Tibial nerve (tissue), 4 donors: ENCODE results near the gene PHACTR1. TPM values are rescaled to one million over a fixed set of nuclear protein-coding genes. Genes with fewer than 3 reads are reported as not detected.
"Not testable (repeated sequence)": the region's sequence is repeated elsewhere in the genome, so short reads cannot be mapped to it uniquely, and the experiment has no call there.

Experiments used
- DNase-seq, 2 donors: peaks; one replicate each; pipeline ENCODE4 v3.0.0-alpha.2; 2019; ENCODE audit warnings: low spot score in 2 of 2
- H3K27ac ChIP-seq, 4 donors: fragments of 200-600 bp; sonication (generic) in 3 of 4; one replicate each; pipeline ENCODE4 v1.5.1; 2017 to 2019; ENCODE audit warnings: mild to moderate bottlenecking in 1 of 4
- H3K27me3 ChIP-seq, 2 donors: fragments of 200-600 bp; sonication (generic) in 1 of 2; one replicate each; pipeline versions ENCODE4 v1.5.1 to v1.6.0; 2017 to 2019
- H3K36me3 ChIP-seq, 3 donors: fragments of 200-600 bp; sonication (generic); one replicate each; pipeline ENCODE4 v1.5.1; 2018 to 2019
- H3K4me1 ChIP-seq, 4 donors: fragments of 200-600 bp; sonication (generic) in 3 of 4; one replicate each; pipeline ENCODE4 v1.5.1; 2017 to 2019
- H3K4me3 ChIP-seq, 4 donors: fragments of 200-600 bp; sonication (generic) in 3 of 4; one replicate each; pipeline ENCODE4 v1.5.1; 2017 to 2019; ENCODE audit warnings: mild to moderate bottlenecking in 1 of 4, moderate library complexity in 1 of 4
- H3K9me3 ChIP-seq, 4 donors: fragments of 200-600 bp; sonication (generic) in 3 of 4; one replicate each; pipeline ENCODE4 v1.5.1; 2017 to 2019
- EP300 ChIP-seq, 2 donors: sonication (generic); formaldehyde crosslinking; IDR thresholded peaks; one replicate each; pipeline ENCODE4 v1.6.1; 2017; ENCODE audit warnings: antibody characterized with exemption in 2 of 2, mild to moderate bottlenecking in 1 of 2
- POLR2A ChIP-seq, 2 donors: fragments of 450-650 bp; IDR thresholded peaks; one replicate each; pipeline ENCODE4 v1.6.1; 2017; ENCODE audit warnings: antibody characterized with exemption in 2 of 2, mild to moderate bottlenecking in 2 of 2, moderate library complexity in 2 of 2
- WGBS, 2 donors: methylation state at CpG; one replicate each; pipeline ENCODE4 v1.1.5; 2018; 5-methylcytosine and 5-hydroxymethylcytosine counted together
- total RNA-seq, 4 donors: library from RNA; depleted of rRNA; stranded (reverse); fragments of >200 nt; gene quantifications; one replicate each; pipeline ENCODE4 v1.1.0, GENCODE V29; 2016
- TF ChIP-seq, protein P1 (sequence below), 5 experiments: fragments of 200-600 bp in 3 of 5; fragments of 450-650 bp in 2 of 5; sonication (generic) in 3 of 5; IDR thresholded peaks; one replicate each; pipeline ENCODE4 v1.5.1; 2016 to 2019; ENCODE audit warnings: antibody characterized with exemption in 5 of 5, mild to moderate bottlenecking in 3 of 5, moderate library complexity in 2 of 5

PHACTR1 gene
- total RNA-seq, 4 donors from 2014 or later, result 1.5 to 2.7 (median 1.6) TPM

DNA sequence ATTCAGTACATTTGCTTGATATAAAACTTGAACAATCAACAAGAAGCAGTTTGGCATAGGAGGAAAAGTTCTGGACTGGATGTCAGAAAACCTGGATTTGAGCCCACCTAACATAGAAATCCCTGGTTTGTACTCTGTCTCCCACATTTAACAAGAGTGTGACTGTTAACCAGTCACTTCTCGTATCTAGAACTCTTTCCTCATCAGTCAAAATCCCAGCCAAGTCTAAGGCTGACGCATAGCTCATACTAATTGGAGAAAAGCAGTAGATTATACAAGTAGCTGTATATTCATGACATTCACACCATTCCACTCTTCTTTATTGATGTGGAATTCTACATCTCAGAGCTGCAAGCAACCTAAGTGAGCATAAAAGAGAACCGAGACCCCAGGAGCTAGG is 222.7 kb downstream of the PHACTR1 start:
- no peak overlapping the region for H3K4me3 ChIP-seq
- 72 to 74% methylated on average over 3 of the region's 3 CpGs for WGBS, 2 donors
- no peaks in the 10 kb centered on the region for H3K36me3 ChIP-seq
- TF ChIP-seq EP300 (IDR thresholded peaks at IDR 0.05) (no peak), POLR2A (IDR thresholded peaks at IDR 0.05) (no peak)
- TF ChIP-seq, protein P1, sequence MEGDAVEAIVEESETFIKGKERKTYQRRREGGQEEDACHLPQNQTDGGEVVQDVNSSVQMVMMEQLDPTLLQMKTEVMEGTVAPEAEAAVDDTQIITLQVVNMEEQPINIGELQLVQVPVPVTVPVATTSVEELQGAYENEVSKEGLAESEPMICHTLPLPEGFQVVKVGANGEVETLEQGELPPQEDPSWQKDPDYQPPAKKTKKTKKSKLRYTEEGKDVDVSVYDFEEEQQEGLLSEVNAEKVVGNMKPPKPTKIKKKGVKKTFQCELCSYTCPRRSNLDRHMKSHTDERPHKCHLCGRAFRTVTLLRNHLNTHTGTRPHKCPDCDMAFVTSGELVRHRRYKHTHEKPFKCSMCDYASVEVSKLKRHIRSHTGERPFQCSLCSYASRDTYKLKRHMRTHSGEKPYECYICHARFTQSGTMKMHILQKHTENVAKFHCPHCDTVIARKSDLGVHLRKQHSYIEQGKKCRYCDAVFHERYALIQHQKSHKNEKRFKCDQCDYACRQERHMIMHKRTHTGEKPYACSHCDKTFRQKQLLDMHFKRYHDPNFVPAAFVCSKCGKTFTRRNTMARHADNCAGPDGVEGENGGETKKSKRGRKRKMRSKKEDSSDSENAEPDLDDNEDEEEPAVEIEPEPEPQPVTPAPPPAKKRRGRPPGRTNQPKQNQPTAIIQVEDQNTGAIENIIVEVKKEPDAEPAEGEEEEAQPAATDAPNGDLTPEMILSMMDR (IDR thresholded peaks at IDR 0.05), result no peak
- DNase-seq, result no peak
- no peaks in the 10 kb centered on the region for H3K4me1 ChIP-seq
- H3K27me3 ChIP-seq, result no peaks in the 10 kb centered on the region
- no peak overlapping the region for H3K27ac ChIP-seq
- H3K9me3 ChIP-seq, result no peaks in the 10 kb centered on the region

DNA sequence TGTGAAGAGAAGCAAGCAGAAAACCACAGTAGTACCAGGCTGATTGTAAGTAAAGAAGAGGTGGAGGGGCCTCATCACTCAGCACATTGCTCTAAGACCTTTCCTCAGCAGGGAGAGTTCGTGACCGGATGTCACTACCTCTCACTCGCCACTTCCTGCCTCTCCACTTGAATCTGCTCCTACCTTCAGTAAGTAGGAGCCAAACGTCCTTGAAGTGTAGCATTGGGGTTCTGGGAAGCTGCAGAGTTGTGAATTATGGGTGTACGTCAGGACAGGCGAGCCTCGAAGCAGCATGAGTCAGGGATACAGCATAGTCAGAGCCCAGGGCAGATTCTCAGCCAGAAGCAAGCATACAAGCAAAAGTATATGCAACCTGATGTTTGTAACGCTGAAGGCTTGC is 224.9 kb downstream of the PHACTR1 start:
- Histone ChIP-seq H3K27ac (no peak overlapping the region), H3K9me3 (no peaks in the 10 kb centered on the region), H3K4me3 (no peak overlapping the region), H3K27me3 (no peaks in the 10 kb centered on the region), H3K4me1 (no peaks in the 10 kb centered on the region), H3K36me3 (no peaks in the 10 kb centered on the region)
- WGBS, 2 donors, result 54 to 66% methylated on average over 8 of the region's 8 CpGs
- TF ChIP-seq POLR2A (IDR thresholded peaks at IDR 0.05) (no peak), EP300 (IDR thresholded peaks at IDR 0.05) (no peak)
- TF ChIP-seq, protein P1 (IDR thresholded peaks at IDR 0.05), result no peak
- DNase-seq, result no peak

DNA sequence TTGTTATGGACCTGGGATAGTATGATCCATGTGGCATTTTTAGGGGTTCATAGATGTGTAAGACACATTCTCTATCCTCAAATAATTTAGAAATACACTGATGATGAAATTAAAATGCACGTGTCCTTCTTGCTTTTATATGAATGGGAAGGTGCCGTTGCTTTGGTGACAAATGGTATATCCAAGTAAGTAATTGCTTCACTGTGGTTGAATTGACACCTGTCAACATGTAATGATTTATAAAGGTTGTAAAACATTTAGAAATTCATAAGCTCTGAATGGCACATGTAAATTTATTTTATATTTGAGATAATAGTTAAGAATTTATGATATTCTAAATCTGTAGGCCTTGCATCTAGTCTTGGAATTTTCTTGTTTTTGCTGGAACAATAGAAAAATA is 227.0 kb downstream of the PHACTR1 start:
- H3K9me3 ChIP-seq, result no peaks in the 10 kb centered on the region
- DNase-seq, result no peak
- H3K4me3 ChIP-seq, result no peak overlapping the region
- no peaks in the 10 kb centered on the region for H3K4me1 ChIP-seq
- TF ChIP-seq EP300 (IDR thresholded peaks at IDR 0.05), result no peak
- 83 to 86% methylated on average over 2 of the region's 2 CpGs for WGBS, 2 donors
- no peaks in the 10 kb centered on the region for H3K27me3 ChIP-seq
- no peak overlapping the region for H3K27ac ChIP-seq
- H3K36me3 ChIP-seq, result no peaks in the 10 kb centered on the region

DNA sequence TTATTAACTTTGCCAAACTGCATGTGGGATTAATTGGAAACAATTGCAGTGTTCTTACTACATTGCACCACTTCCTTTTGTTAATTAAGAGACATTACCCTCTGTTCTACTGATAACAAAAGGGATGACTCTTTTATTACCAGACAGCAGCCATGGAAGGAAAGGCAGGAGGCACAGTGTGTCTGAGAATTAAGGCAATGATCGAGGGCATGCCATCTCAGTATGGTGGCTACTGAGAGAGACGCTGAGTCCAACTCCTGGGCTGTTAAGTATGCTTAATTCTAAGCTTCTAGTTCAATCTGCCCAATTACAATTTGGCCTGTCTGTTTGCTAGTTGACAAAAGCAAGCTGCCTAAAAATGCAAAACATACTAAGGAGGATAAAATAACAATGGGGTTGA is 227.4 kb downstream of the PHACTR1 start:
- Histone ChIP-seq H3K9me3 (no peaks in the 10 kb centered on the region), H3K4me1 (no peaks in the 10 kb centered on the region), H3K36me3 (no peaks in the 10 kb centered on the region), H3K27ac (no peak overlapping the region), H3K27me3 (no peaks in the 10 kb centered on the region), H3K4me3 (no peak overlapping the region)
- TF ChIP-seq, protein P1 (IDR thresholded peaks at IDR 0.05), result no peak
- TF ChIP-seq POLR2A (IDR thresholded peaks at IDR 0.05), result no peak
- no peak for TF ChIP-seq EP300 (IDR thresholded peaks at IDR 0.05)
- no peak for DNase-seq
- WGBS, 2 donors, result 46 to 56% methylated on average over 2 of the region's 2 CpGs

DNA sequence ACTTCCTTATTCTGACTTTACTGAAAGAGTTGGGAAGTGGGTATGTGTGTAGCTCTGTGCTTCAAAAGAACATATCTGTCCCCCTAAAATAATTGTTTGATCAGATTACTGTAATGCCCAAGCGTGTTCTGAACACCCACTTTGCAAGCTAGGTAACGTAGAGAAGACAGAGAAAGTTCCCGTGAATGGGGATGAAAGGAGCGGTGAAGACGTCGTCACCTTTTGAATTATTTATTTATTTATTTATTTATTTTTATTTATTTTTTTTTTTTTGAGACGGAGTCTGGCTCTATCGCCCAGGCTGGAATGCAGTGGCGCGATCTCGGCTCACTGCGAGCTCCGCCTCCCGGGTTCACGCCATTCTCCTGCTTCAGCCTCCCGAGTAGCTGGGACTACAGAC is 228.0 kb downstream of the PHACTR1 start:
- 92 to 96% methylated on average over 16 of the region's 16 CpGs for WGBS, 2 donors
- H3K27me3 ChIP-seq, H3K4me3 ChIP-seq, H3K4me1 ChIP-seq, H3K9me3 ChIP-seq, DNase-seq, H3K36me3 ChIP-seq, H3K27ac ChIP-seq: not testable (repeated sequence)

DNA sequence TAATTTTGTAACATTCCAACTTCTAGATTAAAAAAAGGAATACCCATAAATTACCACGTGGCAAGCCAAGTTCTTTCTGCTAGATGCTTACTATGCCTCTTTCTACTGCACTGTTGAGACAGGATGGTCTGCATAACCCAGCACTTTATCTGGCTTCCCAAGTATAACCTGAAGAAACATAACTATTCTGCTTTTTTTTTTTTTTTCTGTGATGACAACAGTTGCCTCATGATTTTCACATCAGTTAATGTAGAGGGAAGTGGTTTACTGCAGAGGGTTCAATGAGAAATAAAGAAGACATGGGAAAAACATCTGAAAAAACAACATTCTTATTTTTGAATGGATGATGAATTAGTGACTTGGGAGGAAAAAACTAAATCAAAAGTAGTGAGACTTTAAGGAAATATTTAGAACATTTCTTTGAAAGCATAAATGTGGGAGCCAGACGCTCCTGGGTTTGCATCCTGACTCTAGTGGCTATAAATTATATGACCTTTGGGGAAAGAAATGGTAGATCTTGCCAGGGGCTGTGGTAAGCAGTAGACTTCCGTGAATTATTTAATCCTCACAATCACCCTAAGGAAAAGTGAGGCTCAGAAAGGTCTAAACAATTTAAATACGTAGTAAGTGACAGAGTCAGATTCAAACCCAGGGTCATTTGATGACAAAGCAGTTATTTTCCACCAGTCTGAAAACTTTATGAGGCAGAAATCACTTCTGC is 230.7 kb downstream of the PHACTR1 start:
- WGBS, 2 donors, result 39 to 46% methylated on average over 4 of the region's 4 CpGs
- Histone ChIP-seq H3K4me3 (no peak overlapping the region), H3K27me3 (no peaks in the 10 kb centered on the region), H3K4me1 (no peaks in the 10 kb centered on the region), H3K9me3 (no peaks in the 10 kb centered on the region), H3K36me3 (no peaks in the 10 kb centered on the region), H3K27ac (no peak overlapping the region)
- no peak for DNase-seq
- TF ChIP-seq, protein P1 (IDR thresholded peaks at IDR 0.05), result no peak
- no peak for TF ChIP-seq POLR2A (IDR thresholded peaks at IDR 0.05)
- TF ChIP-seq EP300 (IDR thresholded peaks at IDR 0.05), result no peak
